A204.1 (cell line): ENCODE measurements around the gene ZNF660.
"Not testable (repeated sequence)": the region's sequence is repeated elsewhere in the genome, so short reads cannot be mapped to it uniquely, and the experiment has no call there.

Experiments used
- FAIRE-seq: peaks from 2 replicates; lab custom pipeline; 2012; peaks lifted over from hg19 to GRCh38; lab: Jason Lieb, UNC

The ZNF660 gene

DNA sequence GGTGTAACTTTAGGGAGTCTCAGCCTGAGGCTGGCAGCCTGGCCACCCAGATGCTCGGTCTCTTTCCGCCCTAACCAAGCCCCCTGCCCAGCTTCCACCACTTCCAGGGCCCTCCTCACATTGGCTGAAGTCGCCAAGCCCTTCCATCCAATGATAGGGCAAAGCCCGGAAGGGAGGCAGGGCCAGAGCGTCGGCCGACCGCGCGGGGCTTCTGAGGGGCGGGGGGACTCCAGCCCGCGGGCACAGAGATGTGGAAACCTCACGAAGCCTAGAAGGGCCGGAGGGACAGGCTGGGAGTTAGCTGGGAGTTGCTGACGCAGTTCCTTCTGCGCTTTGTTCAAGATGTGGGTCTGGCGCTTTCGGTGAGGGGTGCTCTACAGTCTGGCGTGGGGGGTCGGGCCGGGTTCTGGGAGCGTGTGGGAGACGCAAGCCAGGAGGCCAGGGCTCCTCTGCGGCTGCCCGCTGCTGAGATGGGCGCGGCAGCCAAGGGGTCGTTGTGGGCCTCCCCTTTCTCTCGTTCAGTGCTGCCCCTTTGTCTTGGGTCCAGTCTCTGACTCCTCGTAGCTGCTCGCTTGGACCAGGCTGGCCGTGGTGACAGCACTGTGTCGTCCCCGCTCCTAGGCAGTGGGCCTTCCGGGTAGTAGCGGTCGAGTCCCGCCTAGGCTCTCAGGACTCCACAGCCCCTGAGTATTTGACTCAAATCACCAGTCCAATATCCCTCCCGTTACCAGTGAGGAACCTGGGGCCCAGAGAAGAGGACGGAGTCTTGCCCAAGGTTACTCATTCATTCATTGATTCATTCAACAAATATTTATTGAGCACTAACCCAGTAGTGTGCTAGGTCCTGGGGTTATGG is at the start of gene ZNF660:
ZNF660 (plus strand) TSS at position 319 of the 856 bp plus-strand sequence. CDS start 9,230 bp downstream, outside the sequence.
- FAIRE-seq: no peak

DNA sequence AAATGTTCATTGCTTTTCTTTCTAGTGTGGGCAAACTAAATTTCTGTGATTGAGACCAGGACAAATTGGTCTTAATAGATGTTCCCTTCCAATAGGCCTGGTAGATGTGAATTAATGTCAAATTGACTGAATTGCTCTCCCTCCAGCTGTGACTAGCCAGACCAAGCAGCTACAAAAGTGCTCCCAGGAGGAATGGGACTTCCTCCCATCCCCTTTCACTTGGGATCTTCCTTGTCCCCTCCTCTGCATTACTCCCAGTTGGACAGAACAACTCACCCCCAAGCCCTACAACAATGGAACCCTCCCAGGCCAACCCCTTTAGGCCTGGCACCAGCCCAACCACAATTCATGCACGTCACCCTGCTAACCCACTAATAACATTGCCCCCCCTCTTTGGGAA is 49.4 kb upstream of the ZNF660 start:
- FAIRE-seq: no peak

DNA sequence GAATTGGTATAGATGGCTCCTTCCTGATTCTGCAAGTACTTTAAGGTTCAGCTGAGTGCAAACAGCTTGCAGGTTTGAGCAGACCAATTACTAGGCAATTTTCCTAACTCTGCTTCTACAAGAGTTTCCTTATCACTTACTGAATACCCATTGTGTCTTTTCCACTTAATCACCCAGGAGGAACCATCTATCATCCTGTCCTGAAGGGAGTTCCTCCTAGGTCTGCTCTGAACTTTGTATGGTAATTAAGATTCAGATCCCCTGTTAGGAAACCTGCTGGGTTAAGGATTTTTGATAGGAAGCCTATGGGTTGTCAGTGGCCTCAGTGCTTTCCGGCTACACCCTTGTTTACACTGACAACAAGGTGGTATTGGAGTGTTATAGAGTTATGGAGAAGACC is 40.0 kb upstream of the ZNF660 start:
- not testable (repeated sequence) for FAIRE-seq

DNA sequence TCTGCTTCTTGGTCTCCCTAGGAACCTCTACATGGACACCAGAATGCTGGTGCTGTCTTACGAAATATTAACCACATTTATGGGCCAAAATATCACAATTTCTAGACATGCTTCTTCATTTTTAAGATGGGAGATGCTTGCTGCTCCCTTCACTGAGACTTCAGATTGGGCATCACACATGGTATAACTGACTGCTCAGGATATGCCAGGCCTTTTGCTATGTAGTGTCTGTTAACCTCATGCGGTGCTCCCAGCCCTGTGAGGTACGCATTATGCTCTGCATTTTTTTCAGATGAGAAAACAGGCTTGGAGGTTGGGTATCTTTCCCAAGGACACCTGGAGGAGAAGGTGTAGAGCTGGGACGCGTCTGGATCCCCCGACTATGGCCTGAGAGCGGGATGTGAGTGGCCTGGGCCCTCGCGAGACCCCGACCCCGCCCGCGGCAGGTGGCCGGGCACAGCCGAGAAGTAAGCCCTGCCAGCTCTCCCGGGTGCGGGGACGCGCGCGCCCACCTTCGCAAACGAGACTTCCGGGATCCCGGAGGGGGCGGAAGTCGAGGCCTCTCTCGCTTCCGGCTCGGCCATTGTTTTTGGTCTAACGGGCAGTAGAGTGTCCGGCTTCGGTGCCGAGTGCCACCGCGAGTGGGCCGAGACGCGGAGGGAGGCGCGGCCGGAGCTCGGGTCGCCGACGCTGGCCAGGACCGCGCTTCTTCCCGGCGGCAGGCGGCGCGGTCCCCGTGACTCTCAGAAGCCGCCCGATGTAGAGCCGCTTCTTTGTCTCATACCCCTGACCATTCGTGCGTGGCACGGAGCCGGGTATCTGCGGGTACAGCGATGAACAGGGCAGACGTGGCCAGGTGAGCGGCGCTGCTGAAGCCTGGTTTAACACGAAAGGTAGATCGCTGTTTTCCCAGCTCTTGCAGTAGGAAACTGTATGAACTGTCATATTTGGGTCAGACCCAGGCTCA is 29.9 kb upstream of the ZNF660 start, which contains the start of gene ZKSCAN7:
ZKSCAN7 (plus strand) TSS at position 568 of the 967 bp plus-strand sequence. CDS start 1,855 bp downstream, outside the sequence.
- no peak for FAIRE-seq

DNA sequence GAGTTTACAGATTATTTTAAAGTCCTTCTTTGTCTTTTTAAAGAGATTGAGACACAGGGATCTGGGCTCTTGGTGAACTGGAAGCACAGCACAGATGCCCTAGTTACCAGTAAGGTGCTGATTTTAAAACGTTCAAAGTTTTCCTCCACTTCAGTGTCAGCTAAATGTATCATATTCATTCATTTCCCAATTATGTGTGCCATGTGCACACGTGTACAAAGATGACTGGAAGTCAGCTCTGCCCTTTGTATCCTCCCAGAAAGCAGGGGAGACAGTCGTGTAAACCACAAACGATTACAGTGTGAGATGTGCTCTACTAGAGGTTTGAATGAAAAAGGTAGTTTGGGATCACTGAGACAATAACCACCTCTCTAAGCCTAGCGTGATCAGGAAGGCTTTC is 29.0 kb upstream of the ZNF660 start:
- no peak for FAIRE-seq

DNA sequence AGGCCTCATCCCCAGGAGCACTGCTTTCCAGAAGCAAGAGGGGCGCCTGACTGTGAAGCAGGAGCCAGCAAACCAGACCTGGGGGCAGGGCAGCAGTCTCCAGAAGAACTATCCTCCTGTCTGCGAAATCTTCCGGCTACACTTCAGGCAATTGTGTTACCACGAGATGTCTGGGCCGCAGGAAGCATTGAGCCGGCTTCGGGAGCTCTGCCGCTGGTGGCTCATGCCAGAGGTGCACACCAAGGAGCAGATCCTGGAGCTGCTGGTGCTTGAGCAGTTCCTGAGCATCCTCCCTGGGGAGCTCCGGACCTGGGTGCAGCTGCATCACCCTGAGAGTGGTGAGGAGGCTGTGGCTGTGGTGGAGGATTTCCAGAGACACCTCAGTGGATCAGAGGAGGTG is 27.7 kb upstream of the ZNF660 start:
- no peak for FAIRE-seq

DNA sequence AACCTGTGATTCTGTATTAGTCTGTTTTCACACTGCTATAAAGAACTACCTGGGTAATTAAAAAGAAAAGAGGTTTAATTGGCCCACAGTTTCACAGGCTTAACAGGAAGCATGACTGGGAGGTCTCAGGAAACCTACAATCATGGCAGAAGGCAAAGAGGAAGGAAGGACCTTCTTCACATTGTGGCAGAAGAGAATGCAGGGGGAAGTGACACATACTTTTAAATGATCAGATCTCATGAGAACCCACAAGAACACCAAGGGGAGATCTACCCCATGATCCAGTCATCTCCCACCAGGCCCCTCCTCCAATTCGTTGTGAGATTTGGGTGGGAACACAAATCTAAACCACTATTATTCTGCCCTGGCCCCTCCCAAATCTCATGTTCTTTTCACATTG is 23.7 kb upstream of the ZNF660 start:
- FAIRE-seq: no peak

DNA sequence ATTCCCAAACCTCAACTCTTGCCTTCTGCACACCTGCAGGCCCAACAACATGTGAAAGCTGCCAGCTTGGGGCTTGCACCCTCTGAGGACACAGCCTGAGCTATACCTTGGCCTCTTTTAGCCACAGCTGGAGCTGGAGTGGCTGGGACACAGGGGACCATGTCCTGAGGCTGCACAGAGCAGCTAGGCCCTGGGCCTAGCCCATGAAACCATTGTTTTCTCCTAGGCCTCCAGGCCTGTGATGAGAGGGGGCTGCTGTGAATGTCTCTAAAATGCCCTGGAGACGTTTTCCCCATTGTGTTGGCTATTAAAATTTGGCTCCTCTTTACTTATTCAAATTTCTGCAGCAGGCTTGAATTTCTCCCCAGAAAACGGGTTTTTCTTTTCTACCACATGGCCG is 22.6 kb upstream of the ZNF660 start:
- FAIRE-seq: no peak

DNA sequence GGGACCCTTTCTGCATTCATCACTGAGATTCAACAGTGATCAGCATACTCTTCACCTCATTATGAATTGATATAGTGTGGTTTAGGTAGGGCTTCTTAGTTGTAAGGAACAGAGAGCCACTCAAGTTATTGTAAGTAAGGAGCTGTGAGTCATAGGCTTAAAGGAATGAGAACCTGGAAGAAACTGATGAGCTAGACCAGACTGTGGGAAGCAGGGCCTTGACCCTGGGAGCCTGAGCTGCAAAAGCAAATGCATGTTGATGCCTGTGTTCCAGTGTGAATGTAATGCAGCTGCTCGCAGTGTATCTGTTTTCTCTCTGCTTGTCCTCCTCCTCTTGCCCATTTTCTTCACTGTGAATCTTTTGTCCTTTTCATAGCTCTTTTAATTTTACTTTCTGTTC is 16.2 kb upstream of the ZNF660 start:
- no peak for FAIRE-seq

DNA sequence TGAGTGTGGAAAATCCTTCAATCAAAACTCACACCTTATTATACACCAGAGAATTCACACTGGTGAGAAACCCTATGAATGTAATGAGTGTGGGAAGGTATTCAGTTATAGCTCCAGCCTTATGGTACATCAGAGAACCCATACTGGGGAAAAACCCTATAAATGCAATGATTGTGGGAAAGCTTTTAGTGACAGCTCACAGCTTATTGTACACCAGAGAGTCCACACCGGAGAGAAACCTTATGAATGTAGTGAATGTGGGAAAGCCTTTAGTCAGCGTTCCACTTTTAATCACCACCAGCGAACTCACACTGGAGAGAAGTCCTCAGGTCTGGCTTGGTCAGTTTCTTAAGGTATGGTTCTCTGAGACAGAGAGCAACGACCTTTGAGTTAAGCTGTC is 13.7 kb upstream of the ZNF660 start:
- no peak for FAIRE-seq

DNA sequence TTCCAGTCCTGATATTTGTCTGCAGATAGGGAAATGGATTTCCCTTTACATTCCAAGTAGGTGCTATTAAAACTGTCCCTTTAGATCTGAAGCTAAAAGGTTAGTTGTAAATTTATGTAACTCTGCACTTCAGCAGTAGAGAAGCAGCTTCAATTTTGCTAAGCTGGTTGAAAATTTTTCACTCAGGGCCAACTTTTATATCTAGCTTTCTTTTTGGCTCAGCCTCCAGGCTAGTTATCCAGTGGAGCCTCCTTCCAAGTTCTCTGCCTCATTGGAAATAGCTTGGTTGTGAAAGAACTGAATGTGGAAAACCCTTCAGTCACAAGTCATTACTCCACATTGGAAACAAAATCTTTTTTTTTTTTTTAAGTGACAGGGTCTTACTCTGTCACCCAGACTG is 8.2 kb upstream of the ZNF660 start:
- FAIRE-seq: no peak

DNA sequence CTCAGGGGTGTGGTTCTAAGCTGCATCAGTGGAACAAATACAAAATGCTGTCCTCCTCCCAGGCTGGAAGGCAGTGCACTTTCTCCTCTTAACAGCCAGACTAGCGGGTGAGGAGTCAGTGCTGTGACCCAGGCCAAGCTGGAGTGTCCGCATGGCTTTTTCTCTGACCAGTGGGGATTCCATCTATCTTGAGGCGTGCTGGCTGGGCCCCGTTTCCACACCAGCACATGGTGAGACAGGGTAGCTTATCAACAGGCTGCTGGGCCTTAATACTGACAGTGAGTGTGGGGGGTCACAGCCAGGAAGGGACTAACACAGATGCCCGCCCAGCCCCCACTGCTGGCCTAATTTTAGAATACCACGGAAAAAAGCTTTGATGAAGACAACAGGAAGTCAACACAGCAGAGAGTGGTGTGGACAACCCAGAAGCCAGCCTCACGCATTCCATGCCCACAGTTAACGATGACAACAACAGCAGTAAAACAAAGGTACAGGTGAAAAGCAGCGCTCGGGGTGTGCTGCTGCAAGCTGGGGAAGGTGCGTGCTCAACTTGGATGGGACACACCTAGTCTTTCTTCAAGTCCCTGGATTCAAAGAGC is 7.3 kb upstream of the ZNF660 start:
- FAIRE-seq: not testable (repeated sequence)

DNA sequence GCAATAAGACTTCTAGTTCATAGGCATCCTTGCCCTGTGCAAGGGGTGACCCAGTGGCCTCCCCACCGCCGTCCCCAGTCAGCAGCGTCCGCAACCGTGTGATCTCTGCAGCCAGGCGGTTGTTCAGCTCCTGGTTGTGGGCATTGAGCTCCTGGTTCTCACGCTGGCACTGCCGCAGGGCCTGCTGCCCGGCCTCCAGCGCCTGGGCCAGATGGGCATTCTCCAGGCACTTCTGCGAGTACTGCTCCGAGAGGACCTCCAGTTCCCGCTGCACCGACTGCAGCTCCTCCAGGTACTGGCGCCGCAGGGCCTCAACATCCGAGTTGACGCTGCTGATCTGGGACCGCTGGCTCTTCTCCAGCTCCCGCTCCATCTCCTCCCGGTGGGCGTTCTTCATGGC is 6.4 kb upstream of the ZNF660 start:
- not testable (repeated sequence) for FAIRE-seq

DNA sequence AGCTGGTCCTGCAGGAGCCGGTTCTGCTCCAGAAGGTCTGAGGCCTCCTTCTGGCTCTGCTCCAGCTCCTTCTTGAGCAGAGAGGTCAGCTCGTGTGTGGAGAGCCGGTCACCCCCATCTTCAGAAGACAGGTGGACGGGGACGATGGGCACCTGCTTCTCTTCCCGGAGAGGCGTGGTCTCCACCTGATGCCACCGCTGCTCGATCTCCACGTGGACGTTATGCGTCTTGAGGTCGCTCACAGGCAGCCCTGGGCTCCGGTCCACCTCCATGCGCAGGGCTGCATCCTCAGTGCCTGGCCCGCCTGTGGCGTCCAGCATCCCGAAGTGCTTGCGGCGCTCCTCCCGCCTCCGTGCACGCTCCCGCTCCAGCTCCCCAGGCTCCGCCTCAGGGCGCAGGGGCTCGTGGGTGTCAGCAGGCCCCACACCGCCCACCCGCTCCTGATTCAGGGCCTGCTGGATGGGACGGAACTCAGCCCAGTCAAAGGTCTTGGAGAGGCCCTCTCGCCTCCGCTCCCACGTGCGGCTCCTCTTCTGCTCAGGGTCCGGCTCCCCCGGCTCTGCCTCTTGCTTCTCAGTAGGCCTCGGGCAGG is 5.7 kb upstream of the ZNF660 start:
- not testable (repeated sequence) for FAIRE-seq

DNA sequence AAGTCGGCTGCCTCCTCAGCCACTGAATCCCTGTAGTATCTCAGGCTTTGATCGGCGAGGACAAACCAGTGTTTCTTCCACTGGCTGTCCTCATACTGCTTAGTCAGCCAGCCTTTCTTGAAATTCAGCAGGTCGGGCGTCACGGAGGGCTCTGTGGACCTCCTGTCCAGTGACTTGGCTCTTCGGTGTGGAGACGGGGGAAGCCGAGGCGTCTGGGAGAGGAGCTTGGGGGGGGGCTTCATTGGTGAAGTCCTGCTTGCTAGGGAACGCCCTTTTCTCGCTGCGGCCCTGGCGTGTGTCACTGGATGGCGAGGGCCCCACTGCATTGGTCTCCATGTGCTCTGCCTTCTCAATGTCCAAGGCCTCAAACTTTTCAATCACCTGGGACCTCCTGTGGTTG is 5.0 kb upstream of the ZNF660 start:
- not testable (repeated sequence) for FAIRE-seq

DNA sequence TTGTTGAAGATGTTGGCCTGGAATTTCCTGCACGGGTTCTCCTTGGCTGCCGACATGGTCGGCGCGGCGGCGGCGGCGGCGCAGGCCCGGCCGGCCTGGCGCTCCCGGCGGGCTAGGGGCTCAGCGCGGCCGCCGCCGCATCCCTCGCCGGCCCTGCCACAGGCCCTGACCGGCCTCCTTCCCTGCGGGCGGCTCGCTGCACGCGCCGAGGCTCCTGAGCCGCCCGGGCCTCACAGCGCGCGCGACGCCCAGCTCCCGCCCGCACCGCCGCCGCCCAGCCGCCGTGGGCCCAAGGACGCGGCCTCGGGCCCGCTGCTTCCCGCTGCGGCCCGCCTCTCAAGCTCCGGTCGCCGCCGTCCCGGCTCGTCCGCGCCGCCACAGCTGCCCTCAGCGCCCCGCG is 3.8 kb upstream of the ZNF660 start:
- not testable (repeated sequence) for FAIRE-seq

DNA sequence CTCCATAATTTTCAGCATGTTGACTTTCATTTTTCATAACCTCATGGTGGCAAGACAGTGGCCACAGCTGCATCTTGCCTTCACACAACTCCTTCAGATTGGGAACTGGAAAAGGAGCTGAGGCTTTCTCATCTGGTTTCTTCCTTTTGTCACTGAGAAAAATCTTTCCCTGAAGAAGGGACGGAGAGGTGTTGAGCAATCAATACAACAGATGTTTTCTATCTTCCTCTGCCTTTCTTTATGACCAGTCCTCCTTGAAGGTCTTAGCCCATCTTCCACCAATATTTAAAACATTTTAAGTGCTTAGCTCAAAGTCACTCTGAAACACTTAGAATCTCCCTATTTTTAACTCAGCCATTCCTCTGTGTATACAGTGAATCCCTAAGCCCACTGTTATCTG is 11.9 kb downstream of the ZNF660 start:
- FAIRE-seq: no peak

DNA sequence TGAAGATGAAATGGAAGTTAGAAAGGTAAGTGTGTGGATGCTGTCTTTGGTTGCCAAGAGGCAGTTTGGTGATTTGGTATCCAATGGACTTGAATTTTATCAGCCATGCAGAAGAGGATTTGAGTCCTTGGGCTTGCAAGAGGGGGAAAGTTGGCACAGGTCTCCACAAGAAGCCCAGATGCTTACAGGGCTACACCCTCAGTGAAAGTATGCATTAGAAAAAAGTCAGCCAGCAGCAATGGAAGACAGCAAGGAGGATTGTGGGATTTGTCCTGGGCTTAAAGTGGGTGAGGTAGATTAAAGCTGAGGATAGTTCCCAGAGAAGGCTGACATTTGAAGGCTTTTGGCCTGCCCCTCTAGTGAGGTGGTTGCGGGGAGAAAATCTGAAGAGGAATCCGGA is 17.0 kb downstream of the ZNF660 start:
- FAIRE-seq: no peak

DNA sequence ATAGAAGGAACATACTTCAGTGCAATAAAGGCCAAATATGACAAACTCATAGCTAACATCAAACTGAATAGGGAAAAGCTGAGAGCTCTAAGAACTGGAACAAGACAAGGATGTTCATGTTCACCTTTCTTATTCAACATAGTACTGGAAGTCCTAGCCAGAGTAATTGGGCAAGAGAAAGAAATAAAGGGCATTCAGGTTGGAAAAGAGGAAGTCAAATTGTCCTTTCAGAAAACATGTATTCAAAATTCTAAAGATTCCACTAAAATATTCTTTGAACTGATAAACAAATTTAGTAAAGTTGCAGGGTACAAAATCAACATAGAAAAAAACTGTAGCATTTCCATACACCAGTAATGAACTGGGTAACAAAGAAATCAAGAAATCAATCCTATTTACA is 27.9 kb downstream of the ZNF660 start:
- FAIRE-seq: no peak

DNA sequence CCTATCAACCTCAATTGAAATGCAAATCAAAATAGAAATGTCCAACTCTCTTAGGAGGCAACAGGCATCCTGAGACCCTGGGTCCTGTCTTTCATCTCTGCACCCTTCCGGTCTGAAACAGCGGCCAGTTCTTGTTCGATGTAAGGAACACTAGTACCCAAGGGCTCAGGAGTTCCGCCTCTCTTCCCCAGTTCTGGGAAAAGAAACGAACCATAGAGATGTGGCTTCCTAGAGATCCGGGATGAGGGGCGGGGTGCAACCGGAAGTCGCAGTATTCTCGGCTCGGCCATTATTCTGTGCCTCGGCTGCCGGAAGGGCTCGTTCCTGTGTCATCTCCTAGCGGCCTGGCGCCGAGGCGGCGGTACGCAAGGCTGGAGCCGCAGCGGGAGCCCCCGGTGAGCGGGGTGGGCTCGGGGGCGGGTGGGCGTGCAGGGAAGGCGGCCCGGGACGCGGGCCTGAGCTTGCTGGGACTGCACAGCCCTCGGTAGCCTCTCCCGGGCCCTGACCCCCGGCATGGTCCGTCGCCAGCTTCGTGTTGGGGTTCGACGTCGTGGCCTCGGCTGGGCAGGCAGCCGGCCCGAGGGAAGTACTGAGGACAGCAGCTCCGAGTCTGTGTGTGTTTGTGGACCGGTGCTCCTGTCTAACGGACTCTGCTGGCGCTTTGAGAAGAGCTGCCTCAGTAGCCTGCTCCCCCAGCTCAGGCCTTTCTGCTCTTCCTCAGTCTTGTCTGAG is 40.2 kb downstream of the ZNF660 start, which contains the start of gene ZNF197:
ZNF197 (plus strand) TSS at position 288 of the 732 bp plus-strand sequence. CDS start 4,119 bp downstream, outside the sequence.
- peak; percentile 89 for FAIRE-seq

DNA sequence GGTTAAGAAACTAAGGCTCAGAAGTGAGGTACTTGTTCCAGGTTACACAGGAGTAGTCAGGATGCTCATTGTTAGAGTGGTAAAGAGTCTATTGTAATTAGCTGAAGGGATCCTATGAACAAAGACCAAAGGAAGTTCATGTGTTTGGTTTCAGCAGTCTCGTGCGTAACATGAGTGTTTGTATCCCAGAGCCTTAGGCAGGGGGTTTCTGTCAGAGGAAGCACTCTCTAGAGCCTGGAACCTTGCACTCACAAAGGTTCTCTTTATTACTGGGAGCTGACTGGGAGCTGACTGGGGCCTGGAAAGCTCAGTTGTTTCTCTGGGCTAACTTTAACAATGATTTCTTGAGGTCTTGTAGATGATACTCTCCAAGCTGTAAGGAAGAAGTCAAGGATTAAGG is 44.0 kb downstream of the ZNF660 start:
- FAIRE-seq: no peak
